Upper lobe of right lung (tissue), 1 donor: ENCODE data around the gene ITPK1. TPM values are rescaled to one million over a fixed set of nuclear protein-coding genes. Genes with fewer than 3 reads are reported as not detected.

ENCODE experiments used
- ATAC-seq: fragments of 200-7000 bp; cut with Tn5 transposase; one replicate; pipeline ENCODE4 v1.9.1; 2020; ENCODE audit warnings: mild to moderate bottlenecking, moderate library complexity
- DNase-seq: peaks from one replicate; pipeline ENCODE4 v3.0.0-alpha.2; 2020
- H3K27ac ChIP-seq: fragments of 200-600 bp; one replicate; pipeline ENCODE4 v1.8.0; 2022
- H3K27me3 ChIP-seq: fragments of 200-600 bp; one replicate; pipeline ENCODE4 v1.8.0; 2022; ENCODE audit warnings: mild to moderate bottlenecking
- H3K36me3 ChIP-seq: fragments of 200-600 bp; one replicate; pipeline ENCODE4 v1.8.0; 2022
- H3K4me1 ChIP-seq: fragments of 200-600 bp; one replicate; pipeline ENCODE4 v1.8.0; 2022
- H3K4me3 ChIP-seq: fragments of 200-600 bp; one replicate; pipeline ENCODE4 v1.8.0; 2022; ENCODE audit warnings: mild to moderate bottlenecking
- H3K9me3 ChIP-seq: fragments of 200-600 bp; one replicate; pipeline ENCODE4 v1.8.0; 2022
- CTCF ChIP-seq: fragments of 200-600 bp; IDR thresholded peaks from one replicate; pipeline ENCODE4 v1.8.0; 2022; ENCODE audit warnings: antibody characterized with exemption
- intact Hi-C: fragments of 100-400 bp; cut with DNase I; formaldehyde crosslinking; loops from one replicate; pipeline ENCODE4 v1.11.0; 2022
- total RNA-seq: library from RNA; stranded (reverse); fragmentation: NEBNext Ultra II Directional; extraction: Animal tissue kit (Norgen Biotek cat#: 25700); gene quantifications from one replicate; pipeline ENCODE4 v1.2.1, GENCODE V29; 2021
- donor health status: DM: no; HTN: yes; CAD: no; lungs with severe emphysema.

Gene ITPK1
- total RNA-seq, 1 donor from 2014 or later, result 96.9 TPM

DNA sequence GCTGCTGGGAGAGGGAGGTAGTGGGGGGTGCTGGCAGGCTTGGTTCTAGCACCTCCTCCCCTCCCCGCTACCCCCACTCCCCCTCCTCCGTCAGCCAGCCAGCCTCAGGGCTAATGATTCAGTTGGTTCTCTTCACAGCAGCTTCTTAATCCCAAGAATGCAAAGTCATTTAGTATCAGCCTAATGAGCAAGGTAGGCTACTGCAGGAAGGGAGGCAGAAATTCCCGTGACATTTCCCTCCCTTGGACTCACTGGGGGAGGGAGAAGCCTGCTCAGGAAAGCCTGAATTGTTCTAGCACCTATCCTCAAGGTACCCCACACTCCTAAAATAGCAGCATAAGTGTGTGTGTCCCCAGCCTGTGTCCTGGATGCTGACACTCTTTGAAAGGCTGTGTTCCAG, 29.8 kb downstream of the ITPK1 start:
- Histone ChIP-seq H3K4me1 (peaks cover 3% of the 10 kb centered on the region), H3K36me3 (no peaks in the 10 kb centered on the region), H3K9me3 (no peaks in the 10 kb centered on the region), H3K27me3 (no peaks in the 10 kb centered on the region), H3K4me3 (no peak overlapping the region), H3K27ac (no peak overlapping the region)
- ATAC-seq (no peak), DNase-seq (no peak)
- no peak for TF ChIP-seq CTCF
- intact Hi-C loops, result no loop called here

DNA sequence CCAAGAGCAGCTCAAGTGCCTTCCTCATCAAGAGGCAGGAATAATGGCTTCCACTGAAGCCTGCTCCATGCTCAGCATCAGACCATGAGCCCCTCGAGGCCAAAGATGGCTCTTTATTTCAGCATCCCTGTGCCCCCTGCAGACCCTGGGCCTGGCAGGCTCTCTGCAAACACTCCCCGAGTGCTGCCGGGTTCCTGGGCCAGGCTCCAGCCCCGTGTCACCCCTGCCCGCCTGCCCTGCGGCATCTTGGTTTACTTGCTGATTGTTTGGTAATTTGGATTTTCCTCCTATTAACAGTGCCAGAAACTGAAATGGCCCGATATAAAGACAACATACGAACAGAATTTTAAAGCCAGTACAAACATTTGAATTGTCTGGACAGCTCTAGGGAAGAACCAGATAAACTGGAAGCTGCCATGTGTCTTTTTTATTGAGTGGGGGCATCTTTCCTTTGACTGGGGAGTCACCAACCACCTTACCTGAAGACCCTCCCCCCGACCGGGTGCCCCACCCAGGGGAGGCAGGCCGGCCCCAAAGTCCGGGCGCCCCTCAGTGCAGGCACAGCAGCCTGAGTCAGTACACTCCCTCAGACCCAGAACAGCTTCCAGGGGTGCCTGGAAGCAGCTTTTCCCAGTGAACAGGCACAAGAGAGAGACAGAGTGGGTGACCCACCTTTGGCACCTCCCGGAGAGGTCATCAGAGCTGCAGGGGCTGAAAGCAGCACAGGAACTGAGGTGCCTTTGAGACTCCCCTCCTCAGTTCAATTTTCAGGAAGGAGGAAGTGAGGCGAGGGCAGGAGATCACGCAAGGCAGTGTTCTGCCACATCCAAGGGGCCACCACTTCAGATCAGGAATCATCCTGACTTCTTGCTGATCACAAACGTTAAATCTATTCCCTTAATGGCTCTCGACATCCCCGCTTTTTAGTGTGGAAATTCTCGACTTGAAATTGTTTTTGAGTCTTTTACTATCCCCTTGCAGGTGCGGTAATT, 30.6 kb downstream of the ITPK1 start:
- DNase-seq, result no peak
- ATAC-seq, result no peak
- intact Hi-C loops, result no loop called here
- TF ChIP-seq CTCF, result no peak
- H3K9me3 ChIP-seq, result no peaks in the 10 kb centered on the region
- H3K27me3 ChIP-seq, result no peaks in the 10 kb centered on the region
- H3K36me3 ChIP-seq, result no peaks in the 10 kb centered on the region
- H3K27ac ChIP-seq, result no peak overlapping the region
- no peaks in the 10 kb centered on the region for H3K4me1 ChIP-seq
- no peak overlapping the region for H3K4me3 ChIP-seq

DNA sequence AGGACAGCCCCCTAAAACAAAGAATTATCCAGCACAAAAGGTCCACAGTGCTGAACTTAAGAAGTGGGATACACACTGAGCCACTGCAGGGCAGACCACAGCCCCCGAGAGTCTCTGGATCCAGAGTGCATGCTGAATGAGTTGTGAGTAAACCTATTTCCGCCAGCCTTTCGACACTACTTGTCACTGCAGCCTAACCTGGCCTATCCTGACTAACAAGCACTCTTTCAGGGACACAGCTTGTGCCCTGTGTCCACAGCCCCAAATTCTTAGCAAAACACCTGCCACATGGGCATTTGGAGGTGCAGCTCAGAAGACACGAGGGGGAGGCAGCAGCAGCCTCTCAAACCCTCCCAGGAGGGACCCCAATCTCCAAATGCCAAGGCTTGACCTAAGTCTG, 31.3 kb downstream of the ITPK1 start:
- ATAC-seq, result no peak
- H3K27me3 ChIP-seq, result no peaks in the 10 kb centered on the region
- H3K4me3 ChIP-seq, result no peak overlapping the region
- DNase-seq, result no peak
- H3K9me3 ChIP-seq, result no peaks in the 10 kb centered on the region
- H3K36me3 ChIP-seq, result no peaks in the 10 kb centered on the region
- peaks cover 2% of the 10 kb centered on the region for H3K4me1 ChIP-seq
- intact Hi-C loops, result no loop called here
- H3K27ac ChIP-seq, result no peak overlapping the region
- TF ChIP-seq CTCF, result no peak

GRCh38 chr14:93083917-93084316, 31.8 kb downstream of the ITPK1 start:
- DNase-seq (no peak), ATAC-seq (peak; percentile 3)
- TF ChIP-seq CTCF, result no peak
- Histone ChIP-seq H3K4me3 (no peak overlapping the region), H3K9me3 (no peaks in the 10 kb centered on the region), H3K4me1 (peaks cover 6% of the 10 kb centered on the region), H3K27ac (no peak overlapping the region), H3K27me3 (no peaks in the 10 kb centered on the region), H3K36me3 (no peaks in the 10 kb centered on the region)
- intact Hi-C loops, result no loop called here

DNA sequence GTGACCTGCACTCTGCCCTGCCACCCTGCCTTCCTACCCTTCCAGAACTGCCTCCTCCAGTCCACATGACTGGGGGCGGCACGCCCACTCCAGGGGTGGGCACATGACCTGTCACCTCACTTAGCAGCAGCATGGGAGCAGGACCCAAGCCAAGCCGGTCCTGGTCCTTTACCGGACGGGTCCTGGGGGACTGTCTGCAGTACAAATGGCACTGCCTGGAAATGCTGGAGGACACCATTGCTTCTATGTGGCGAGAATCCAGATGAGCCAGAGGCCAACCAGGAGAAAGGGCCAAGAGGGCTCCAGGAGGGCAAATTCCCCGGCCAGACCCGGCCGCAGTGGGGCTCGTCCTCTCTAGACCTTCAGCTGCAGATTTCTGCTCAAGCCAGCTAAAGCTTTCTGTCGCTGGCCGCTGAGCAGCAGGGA, 33.1 kb downstream of the ITPK1 start:
- Histone ChIP-seq H3K27me3 (no peaks in the 10 kb centered on the region), H3K27ac (no peak overlapping the region), H3K9me3 (no peaks in the 10 kb centered on the region), H3K36me3 (no peaks in the 10 kb centered on the region), H3K4me1 (peaks cover 10% of the 10 kb centered on the region), H3K4me3 (no peak overlapping the region)
- no peak for TF ChIP-seq CTCF
- intact Hi-C loops, result no loop called here
- ATAC-seq, result peak; percentile 16
- no peak for DNase-seq
